ENCODE measurements around the gene CDH22. TPM values are rescaled to one million over a fixed set of nuclear protein-coding genes. Genes with fewer than 3 reads are reported as not detected.

Gene CDH22
- total RNA-seq, 6 experiments from 2014 or later: not detected

DNA sequence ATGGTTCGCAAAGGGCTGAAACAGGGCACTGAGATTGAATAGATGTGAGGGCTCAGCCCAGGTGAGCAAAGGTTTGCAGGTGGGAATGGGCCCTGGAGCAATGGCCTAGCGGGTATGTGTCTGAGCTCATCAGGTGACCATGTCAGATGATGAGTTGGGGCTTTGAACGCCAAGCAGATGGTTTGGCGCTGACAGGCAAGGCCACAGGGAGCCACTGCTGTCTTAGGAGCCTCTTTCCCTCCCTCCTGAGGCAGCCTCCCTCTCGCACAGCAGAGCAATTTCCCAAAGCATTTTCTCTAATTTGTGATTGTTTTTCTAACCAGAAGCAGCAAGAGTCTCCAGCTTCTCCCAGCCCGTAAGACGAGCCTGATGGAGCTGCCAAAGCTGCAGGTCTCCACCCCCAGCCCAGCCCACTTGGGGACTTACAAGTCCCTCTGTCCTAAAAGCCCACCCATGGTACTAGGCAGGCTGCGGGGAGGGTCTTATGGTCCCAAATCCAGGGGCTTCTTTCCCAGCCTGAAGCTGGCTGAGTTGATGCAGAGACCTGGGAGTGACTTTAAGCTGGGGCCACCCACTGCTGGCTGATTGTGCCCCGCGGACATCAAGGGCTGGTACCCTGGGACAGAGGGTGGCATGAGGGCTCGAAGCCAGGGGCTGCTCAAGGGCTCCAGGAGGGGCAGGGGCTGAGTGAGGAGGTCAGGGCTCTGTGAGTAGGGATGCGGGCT, 11.6 kb downstream of the CDH22 start:
- no peaks in the 10 kb centered on the region for H3K4me1 ChIP-seq
- no peak for DNase-seq
- TF ChIP-seq, protein P1, sequence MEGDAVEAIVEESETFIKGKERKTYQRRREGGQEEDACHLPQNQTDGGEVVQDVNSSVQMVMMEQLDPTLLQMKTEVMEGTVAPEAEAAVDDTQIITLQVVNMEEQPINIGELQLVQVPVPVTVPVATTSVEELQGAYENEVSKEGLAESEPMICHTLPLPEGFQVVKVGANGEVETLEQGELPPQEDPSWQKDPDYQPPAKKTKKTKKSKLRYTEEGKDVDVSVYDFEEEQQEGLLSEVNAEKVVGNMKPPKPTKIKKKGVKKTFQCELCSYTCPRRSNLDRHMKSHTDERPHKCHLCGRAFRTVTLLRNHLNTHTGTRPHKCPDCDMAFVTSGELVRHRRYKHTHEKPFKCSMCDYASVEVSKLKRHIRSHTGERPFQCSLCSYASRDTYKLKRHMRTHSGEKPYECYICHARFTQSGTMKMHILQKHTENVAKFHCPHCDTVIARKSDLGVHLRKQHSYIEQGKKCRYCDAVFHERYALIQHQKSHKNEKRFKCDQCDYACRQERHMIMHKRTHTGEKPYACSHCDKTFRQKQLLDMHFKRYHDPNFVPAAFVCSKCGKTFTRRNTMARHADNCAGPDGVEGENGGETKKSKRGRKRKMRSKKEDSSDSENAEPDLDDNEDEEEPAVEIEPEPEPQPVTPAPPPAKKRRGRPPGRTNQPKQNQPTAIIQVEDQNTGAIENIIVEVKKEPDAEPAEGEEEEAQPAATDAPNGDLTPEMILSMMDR (IDR thresholded peaks at IDR 0.05): no peak
- TF ChIP-seq POLR2A (IDR thresholded peaks at IDR 0.05): no peak
- no peaks in the 10 kb centered on the region for H3K9me3 ChIP-seq
- H3K27ac ChIP-seq: no peak overlapping the region
- WGBS (ENCODE audit: insufficient coverage, low coverage, low lambda C conversion rate, missing lambda C conversion rate): 39% methylated on average over 6 of the region's 12 CpGs
- H3K36me3 ChIP-seq: no peaks in the 10 kb centered on the region
- intact Hi-C loops (cut with DNase I): no loop called here
- H3K4me3 ChIP-seq: no peak overlapping the region
- ATAC-seq: no peak
- H3K27me3 ChIP-seq: no peaks in the 10 kb centered on the region

DNA sequence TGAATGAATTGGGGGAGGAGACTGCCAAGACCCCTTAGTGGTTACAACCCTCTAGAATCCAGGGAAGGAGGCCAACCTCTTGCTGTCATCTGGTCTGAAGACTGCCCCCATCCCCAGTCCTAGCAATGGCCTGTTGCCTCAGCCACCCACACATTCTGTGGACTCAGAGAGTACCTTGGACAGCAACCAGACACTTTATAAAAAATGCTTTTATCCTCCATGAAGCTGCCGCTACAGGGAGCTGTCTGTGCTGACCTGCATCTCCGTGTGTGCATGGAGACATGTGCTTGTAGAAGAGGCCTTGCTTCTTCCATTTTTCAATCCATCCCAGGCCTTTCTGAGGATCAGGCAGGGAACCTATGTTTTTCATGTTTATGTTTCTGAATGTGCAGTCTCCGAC, 15.2 kb downstream of the CDH22 start:
- 27% methylated on average over 3 of the region's 3 CpGs for WGBS (ENCODE audit: insufficient coverage, low coverage, low lambda C conversion rate, missing lambda C conversion rate)
- Histone ChIP-seq H3K36me3 (no peaks in the 10 kb centered on the region), H3K27me3 (no peaks in the 10 kb centered on the region), H3K27ac (no peak overlapping the region), H3K4me1 (no peaks in the 10 kb centered on the region), H3K4me3 (no peak overlapping the region), H3K9me3 (no peaks in the 10 kb centered on the region)
- no peak for ATAC-seq
- TF ChIP-seq, protein P1 (IDR thresholded peaks at IDR 0.05): no peak
- TF ChIP-seq POLR2A (IDR thresholded peaks at IDR 0.05): no peak
- intact Hi-C loops (cut with DNase I): no loop called here
- no peak for DNase-seq

DNA sequence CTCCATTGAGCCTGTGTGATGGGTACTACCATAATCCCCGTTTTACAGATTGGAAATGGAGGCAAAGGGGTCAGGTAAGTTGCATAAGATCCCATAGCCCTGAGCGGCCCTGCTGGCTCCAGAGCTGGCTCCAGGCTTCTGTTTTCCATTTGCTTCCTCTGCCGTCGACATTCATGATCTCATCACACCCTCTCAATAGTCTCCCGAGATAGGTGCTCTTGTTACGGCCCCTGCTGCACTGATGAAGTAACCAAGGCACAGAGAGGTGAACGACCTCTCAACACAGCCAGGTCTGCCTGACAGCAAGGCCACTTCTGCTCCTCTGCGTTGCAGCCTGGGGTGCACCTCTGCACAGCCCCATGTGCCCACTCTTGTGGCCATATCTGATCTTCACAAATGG, 16.9 kb downstream of the CDH22 start:
- no peak overlapping the region for H3K27ac ChIP-seq
- H3K4me3 ChIP-seq: no peak overlapping the region
- intact Hi-C loops (cut with DNase I): no loop called here
- 26% methylated on average over 7 of the region's 8 CpGs for WGBS (ENCODE audit: insufficient coverage, low coverage, low lambda C conversion rate, missing lambda C conversion rate)
- H3K9me3 ChIP-seq: no peaks in the 10 kb centered on the region
- no peak for DNase-seq
- TF ChIP-seq, protein P1 (IDR thresholded peaks at IDR 0.05): no peak
- TF ChIP-seq POLR2A (IDR thresholded peaks at IDR 0.05): no peak
- H3K27me3 ChIP-seq: no peaks in the 10 kb centered on the region
- no peaks in the 10 kb centered on the region for H3K36me3 ChIP-seq
- no peak for ATAC-seq
- H3K4me1 ChIP-seq: no peaks in the 10 kb centered on the region

DNA sequence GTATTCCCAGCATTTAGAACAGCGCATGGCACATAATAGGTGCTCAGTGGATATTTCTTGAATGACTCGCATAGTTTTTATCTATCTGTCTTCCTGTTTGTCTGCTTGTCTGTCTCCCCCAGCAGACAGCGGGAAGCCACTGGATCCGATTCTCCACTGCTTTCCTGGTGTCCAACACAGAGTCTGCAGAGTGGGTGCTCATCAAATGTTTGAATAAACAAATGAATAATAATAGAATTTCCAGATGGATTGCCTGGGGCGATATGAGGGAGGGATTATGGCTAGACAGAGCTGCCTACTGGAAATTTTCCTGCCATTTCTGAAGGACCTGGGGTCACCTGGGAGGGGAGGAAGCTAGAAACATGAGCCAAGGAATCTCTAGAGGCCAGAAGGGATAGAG, 18.9 kb downstream of the CDH22 start:
- Histone ChIP-seq H3K4me3 (no peak overlapping the region), H3K27me3 (no peaks in the 10 kb centered on the region), H3K9me3 (no peaks in the 10 kb centered on the region), H3K36me3 (no peaks in the 10 kb centered on the region), H3K4me1 (no peaks in the 10 kb centered on the region), H3K27ac (no peak overlapping the region)
- DNase-seq (no peak), ATAC-seq (no peak)
- 47% methylated on average over 5 of the region's 5 CpGs for WGBS (ENCODE audit: insufficient coverage, low coverage, low lambda C conversion rate, missing lambda C conversion rate)
- TF ChIP-seq, protein P1 (IDR thresholded peaks at IDR 0.05): no peak
- no peak for TF ChIP-seq POLR2A (IDR thresholded peaks at IDR 0.05)
- intact Hi-C loops (cut with DNase I): no loop called here

Data from right lobe of liver (tissue), 6 donors.